Activated CD8-positive, alpha-beta memory T cell treated with anti-CD3 and anti-CD28 coated beads for 36 hours (primary cell): ENCODE results near the gene CLBA1. TPM values are rescaled to one million over a fixed set of nuclear protein-coding genes. Genes with fewer than 3 reads are reported as not detected.

Experiments used
- CTCF ChIA-PET: fragments of 350-600 bp; sonication (Branson Sonifier 250); formaldehyde crosslinking; loops from one replicate; lab custom pipeline; 2021; ENCODE audit warnings: antibody characterized with exemption; lab: Charles Lee
- POLR2A ChIA-PET: fragments of 350-600 bp; sonication (Branson Sonifier 250); formaldehyde crosslinking; loops from one replicate; lab custom pipeline; 2021; ENCODE audit warnings: antibody characterized with exemption; lab: Charles Lee
- total RNA-seq, 2 experiments: library from RNA; stranded (reverse); gene quantifications; one replicate each; pipeline ENCODE4 v1.2.3, GENCODE V29; 2021

The CLBA1 gene
- total RNA-seq, 2 experiments from 2014 or later, result 4.0 TPM

DNA sequence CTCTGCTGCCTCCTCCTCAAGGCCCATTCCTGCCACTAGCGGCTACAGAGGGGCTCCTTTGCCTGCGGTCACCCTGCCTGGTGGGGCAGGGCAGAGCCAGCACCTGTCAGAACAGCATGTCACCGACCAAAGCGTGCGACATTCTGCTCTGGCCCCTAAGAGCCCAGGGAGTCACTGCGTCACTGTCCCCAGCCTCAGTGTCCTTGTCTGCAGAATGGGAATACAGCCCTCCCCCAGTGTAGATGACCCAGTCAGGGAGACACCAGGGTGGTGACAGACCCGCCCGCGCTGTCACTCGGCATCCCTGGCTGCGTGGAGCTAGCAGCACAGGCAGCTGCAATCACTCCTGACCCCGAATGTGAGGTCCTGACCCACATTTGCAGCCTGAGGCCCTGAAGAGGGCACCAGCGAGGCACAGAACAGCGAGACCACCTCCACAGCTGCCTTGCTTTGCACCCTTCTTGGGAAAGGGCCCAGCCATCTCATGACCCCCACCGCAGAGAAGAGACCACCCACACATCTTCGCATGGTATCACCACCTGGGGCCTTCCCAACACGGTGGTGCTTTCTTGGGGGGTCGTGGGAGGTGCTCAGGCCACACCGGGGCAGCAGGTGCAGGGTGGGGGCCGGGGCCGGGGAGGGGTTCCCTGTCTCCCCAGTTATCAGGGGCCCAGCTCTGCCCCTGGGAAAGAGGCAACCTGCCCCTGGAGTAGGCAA is 9.9 kb upstream of the CLBA1 start:
- POLR2A ChIA-PET, result no interaction called here
- CTCF ChIA-PET, result interaction anchor here (0.9 to 8.4 kb wide), 17 partner anchors 9 to 376 kb away, joined by 3 to 108 read pairs (median 4); partner anchors contain the start of genes BRF1, CDCA4, CLBA1 and GPR132

GRCh38 chr14:104976198-104977007 is 9.2 kb upstream of the CLBA1 start:
- POLR2A ChIA-PET, result no interaction called here
- CTCF ChIA-PET, result interaction anchor here (1.0 to 8.4 kb wide), 14 partner anchors 8 to 376 kb away, joined by 3 to 108 read pairs (median 4); partner anchors contain the start of genes BRF1, CDCA4, CLBA1 and GPR132

DNA sequence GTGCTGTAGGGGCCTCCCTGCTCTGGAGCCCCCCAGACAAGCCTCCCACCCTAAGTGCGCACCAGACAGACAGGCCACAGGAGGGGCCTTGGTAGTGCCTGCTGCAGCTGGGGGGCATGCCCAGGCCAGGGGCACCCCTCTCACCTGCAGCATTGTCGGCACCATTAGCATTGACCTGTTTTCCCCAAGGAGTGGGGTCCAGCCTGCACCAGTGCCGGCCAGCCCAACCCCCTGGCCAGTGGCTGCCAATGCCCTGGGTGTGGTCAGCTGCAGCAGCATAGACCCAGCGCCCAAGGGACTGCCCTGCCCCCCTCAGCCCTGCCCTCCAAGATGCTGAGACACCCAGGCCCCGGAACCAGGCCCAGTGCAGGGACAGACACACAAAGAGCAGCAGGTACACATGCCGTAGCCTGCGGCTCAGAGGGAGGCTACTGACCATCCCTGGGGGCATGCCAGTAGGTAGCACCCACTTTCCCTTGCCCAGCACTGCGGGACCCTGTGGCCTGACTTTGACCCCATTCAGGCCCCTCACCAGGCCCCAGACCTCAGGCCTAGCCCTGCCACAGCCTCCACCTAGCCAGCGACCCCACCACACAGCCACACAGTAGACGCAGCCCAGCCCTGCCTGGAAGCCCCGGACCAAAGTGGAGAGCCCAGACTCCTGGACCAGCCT is 8.4 kb upstream of the CLBA1 start:
- POLR2A ChIA-PET, result no interaction called here

GRCh38 chr14:104977681-104978653 is 7.6 kb upstream of the CLBA1 start, which contains the start of gene AHNAK2:
Gene AHNAK2 (minus strand): TSS chr14:104978374. CDS start chr14:104978237, 137 bp downstream.
- ChIA-PET CTCF (interaction anchor here (0.6 to 8.4 kb wide), 3 partner anchors 58 to 963 kb away, joined by 3 to 108 read pairs (median 3); no protein-coding TSS in a partner anchor), POLR2A (no interaction called here)

More for the DNA sequence above, 8.4 kb upstream of the CLBA1 start:
- CTCF ChIA-PET, result interaction anchor here (1.0 to 8.4 kb wide), 6 partner anchors 8 to 109 kb away, joined by 3 to 108 read pairs (median 7); partner anchors contain the start of gene CLBA1

DNA sequence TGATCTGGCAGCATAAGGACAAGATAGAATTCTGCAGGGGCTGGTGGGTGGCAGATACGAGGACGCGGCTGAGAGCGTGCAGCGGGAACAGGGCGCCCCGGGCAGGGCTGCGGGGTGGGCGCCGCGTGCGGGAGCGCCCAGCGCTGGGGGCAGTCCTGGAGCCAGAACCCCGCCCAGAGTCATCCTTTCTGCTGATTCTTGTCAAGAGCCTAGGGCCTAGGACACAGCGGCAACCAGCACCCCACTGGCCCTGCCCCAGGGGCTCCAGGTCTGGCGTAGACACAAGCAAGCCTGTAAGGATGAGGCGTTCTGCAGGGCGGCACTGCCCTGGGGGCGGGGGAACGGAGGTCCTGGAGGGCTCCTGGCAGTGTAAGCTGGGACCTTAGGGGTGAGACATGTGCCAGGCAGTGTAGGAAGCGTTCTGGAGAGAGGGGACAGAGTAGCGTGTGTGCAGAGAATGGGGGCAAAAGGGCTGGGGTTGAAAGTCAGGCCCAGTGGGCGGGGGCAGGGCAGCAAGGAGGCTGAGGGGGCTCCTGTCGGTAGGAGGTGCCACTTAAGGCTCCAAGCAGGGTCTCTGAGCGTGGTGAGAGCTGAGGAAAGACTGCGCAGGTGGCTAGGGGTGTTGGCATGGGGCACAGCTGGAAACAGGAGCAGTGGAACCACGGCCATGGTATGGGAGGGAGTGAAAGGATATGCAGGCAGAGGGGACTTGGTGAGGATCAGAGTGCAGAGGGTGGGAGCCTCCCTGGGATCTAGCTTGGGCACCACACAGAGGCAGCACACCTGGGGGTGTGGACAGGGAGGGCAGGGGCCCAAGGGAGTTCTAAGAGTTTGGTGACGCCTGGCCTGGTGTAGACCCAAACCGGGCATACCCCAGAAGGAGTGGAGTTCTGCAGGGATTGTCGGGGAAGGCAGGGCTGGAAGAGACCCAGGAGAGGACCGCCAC is 6.6 kb upstream of the CLBA1 start:
- ChIA-PET CTCF (interaction anchor here (0.6 to 1.3 kb wide), 3 partner anchors 57 to 964 kb away, joined by 3 to 5 read pairs (median 3); no protein-coding TSS in a partner anchor), POLR2A (no interaction called here)

GRCh38 chr14:104979758-104980610 is 5.6 kb upstream of the CLBA1 start:
- ChIA-PET CTCF (interaction anchor here (1.0 kb wide), 1 partner anchor 66 kb away, joined by 5 read pairs; no protein-coding TSS in a partner anchor), POLR2A (no interaction called here)

DNA sequence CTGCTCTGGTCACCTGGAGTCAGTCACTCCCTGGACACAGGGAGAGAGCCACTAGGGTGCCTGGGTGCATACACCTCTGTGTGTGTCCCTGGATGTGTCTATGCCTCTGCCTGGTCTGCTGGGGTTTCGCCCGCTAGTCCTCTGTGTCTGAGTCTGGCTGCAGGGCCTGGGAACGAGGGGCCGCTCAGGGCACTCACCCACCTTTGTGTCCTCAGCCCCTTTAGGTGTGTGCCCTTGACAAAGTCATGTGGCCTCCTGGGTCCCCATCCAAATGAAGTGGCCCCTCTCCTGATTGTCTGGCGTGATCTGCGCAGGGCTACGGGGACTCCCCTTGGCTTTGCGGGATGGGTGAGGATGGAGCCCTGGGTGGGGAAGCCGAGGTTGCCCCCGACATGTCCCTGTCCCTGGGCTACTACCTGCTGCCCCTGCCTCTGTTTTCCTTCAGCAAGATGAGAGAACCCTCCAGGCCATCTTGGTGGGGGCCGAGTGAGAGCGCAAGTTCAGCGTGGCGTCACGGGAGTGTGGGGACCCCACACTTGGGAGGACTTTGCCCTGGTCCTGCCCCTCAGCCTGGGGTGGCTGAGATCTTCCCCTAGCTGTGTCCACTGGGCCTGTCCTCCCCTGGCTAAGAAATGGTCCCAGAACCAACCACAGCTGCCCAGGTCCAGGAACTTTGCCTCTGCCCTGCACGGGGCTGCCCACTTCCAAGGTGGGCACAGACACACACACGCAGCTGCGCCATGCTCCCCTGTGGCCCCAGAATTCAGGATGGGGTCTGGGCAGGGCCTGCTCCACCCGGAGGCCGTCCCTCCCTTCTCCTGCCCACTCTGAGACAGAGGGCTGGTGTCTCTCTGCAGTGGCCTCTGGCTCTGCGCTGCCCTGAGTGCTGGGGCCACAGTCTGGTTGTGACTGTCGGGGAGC is 4.7 kb upstream of the CLBA1 start:
- ChIA-PET POLR2A (interaction anchor here (0.5 kb wide), 1 partner anchor 76 kb away, joined by 3 read pairs; no protein-coding TSS in a partner anchor), CTCF (interaction anchor here (1.6 kb wide), 1 partner anchor 65 kb away, joined by 6 read pairs; no protein-coding TSS in a partner anchor)

DNA sequence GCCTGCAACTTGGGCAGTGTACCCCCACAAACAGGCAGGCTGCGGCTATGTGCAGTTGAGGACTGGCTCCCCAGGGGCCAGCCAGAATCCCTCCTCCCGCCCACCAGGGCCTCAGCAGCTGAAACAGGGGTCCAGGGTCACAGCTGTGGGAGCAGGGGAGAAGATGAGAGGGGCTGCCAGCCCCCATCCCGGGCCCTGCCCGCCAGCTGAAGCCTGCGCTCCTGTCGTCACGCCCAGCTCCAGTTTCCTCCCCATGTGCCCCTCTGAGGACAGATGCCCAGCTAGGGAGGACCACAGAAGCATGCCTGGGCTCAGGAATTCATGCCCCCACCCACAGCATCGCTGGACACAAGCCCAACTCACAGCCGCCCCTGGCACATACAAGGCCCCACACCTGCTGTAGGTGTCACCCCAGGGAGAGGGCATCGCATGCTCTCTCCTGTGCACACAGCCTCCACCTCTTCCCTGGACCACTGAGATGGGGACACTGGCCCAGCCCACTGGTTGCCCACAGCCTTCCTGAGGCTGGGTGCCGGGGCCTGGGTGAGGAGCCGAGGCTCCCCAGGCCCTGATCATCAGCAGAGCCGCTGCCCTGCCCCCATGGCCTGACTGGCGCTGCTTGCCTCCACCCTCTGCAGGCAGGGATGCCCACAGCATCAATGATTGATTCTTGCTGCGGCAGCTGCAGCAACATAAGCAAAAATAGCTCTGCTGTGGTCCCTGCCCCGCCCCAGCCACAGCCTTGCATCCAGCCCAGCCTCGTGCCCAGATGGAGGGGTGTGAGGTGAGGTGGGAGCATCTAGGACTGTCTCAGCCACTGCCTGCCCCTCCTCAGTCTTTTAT is 3.7 kb upstream of the CLBA1 start:
- POLR2A ChIA-PET, result interaction anchor here (0.5 kb wide), 1 partner anchor 75 kb away, joined by 3 read pairs; no protein-coding TSS in a partner anchor

GRCh38 chr14:104982548-104983230 is 2.9 kb upstream of the CLBA1 start:
- ChIA-PET POLR2A (interaction anchor here (0.6 kb wide), 1 partner anchor 104 kb away, joined by 3 read pairs; no protein-coding TSS in a partner anchor), CTCF (interaction anchor here (1.6 to 4.6 kb wide), 2 partner anchors 8 to 63 kb away, joined by 3 to 28 read pairs; no protein-coding TSS in a partner anchor)

More for the DNA sequence above, 3.7 kb upstream of the CLBA1 start:
- CTCF ChIA-PET, result interaction anchor here (1.6 kb wide), 1 partner anchor 64 kb away, joined by 6 read pairs; no protein-coding TSS in a partner anchor

DNA sequence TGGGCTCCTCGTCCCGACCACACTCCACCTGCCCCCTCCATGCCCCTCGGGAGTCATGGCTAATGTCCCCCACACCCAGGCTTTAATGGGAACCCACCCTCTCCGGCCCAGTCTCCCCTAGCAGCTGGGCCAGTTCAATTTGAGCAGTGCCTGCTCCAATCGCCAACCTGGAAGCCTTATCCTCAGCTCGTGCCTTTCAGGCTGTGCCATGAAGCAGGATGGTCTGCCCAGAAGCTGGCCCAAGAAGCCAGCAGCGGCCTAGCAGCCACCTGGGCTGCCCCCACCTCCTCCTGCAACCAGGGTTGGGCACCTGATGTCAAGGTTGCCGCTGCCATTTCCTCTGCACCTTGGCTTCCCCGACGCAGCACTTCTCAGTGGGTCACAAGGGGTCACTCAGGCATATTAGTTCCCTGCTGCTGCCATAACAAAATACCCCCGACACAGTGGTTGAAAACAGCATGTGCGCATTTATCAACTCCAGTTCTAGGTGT is 2.3 kb upstream of the CLBA1 start:
- POLR2A ChIA-PET, result interaction anchor here (0.6 kb wide), 1 partner anchor 103 kb away, joined by 3 read pairs; no protein-coding TSS in a partner anchor

GRCh38 chr14:104984056-104984894 is 1.3 kb upstream of the CLBA1 start:
- ChIA-PET CTCF (interaction anchor here (1.6 to 4.6 kb wide), 5 partner anchors 9 to 61 kb away, joined by 3 to 28 read pairs (median 5); partner anchors contain the start of gene CDCA4), POLR2A (interaction anchor here (0.6 to 1.4 kb wide), 3 partner anchors 37 to 1410 kb away, joined by 4 to 23 read pairs (median 8); partner anchors contain the start of gene CDCA4)

More for the DNA sequence above, 2.3 kb upstream of the CLBA1 start:
- CTCF ChIA-PET, result interaction anchor here (1.6 to 4.6 kb wide), 2 partner anchors 8 to 62 kb away, joined by 3 to 28 read pairs; no protein-coding TSS in a partner anchor
